KMS-11 (cell line): ENCODE data around the gene RNF13.
"Not testable (repeated sequence)": the region's sequence is repeated elsewhere in the genome, so short reads cannot be mapped to it uniquely, and the experiment has no call there.

Source experiments
- H2AFZ ChIP-seq: fragments of 200-600 bp; sonication (generic); 2 replicates; pipeline ENCODE4 v1.6.1; 2016; ENCODE audit warnings: antibody characterized with exemption, mixed run types, low read depth
- H3K27ac ChIP-seq: fragments of 200-600 bp; sonication (generic); 2 replicates; pipeline ENCODE4 v1.6.1; 2016; ENCODE audit warnings: mild to moderate bottlenecking, mixed run types
- H3K27me3 ChIP-seq: fragments of 200-600 bp; sonication (generic); 2 replicates; pipeline ENCODE4 v1.6.1; 2017; ENCODE audit warnings: mild to moderate bottlenecking, low read depth, mixed run types, moderate library complexity; ENCODE audit not compliant: insufficient read depth
- H3K36me3 ChIP-seq: fragments of 200-600 bp; sonication (generic); 2 replicates; pipeline ENCODE4 v1.6.1; 2017; ENCODE audit warnings: mild to moderate bottlenecking, mixed run types; ENCODE audit not compliant: insufficient read depth
- H3K4me1 ChIP-seq: fragments of 200-600 bp; sonication (generic); 2 replicates; pipeline ENCODE4 v1.6.1; 2016; ENCODE audit warnings: mild to moderate bottlenecking, low read depth, mixed run types; ENCODE audit not compliant: poor library complexity, severe bottlenecking
- H3K4me2 ChIP-seq: fragments of 200-600 bp; sonication (generic); 2 replicates; pipeline ENCODE4 v1.7.0; 2016; ENCODE audit warnings: mild to moderate bottlenecking, mixed run types
- H3K4me3 ChIP-seq: fragments of 200-600 bp; sonication (generic); IDR thresholded peaks from 2 replicates; pipeline ENCODE4 v1.6.1; 2017; ENCODE audit warnings: low read depth, low read length, mixed read lengths; ENCODE audit not compliant: insufficient read depth
- H3K79me2 ChIP-seq: fragments of 200-600 bp; sonication (generic); 2 replicates; pipeline ENCODE4 v1.6.1; 2016; ENCODE audit warnings: low read depth, mixed run types; ENCODE audit not compliant: insufficient read depth
- H3K9ac ChIP-seq: fragments of 200-600 bp; sonication (generic); 2 replicates; pipeline ENCODE4 v1.6.1; 2016; ENCODE audit warnings: mild to moderate bottlenecking, mixed run types
- H4K20me1 ChIP-seq: fragments of 200-600 bp; sonication (generic); 2 replicates; pipeline ENCODE4 v1.6.1; 2016; ENCODE audit warnings: mild to moderate bottlenecking, mixed run types; ENCODE audit not compliant: insufficient read depth
- CTCF ChIP-seq: fragments of 200-600 bp; sonication (generic); conservative IDR thresholded peaks from 2 replicates; pipeline ENCODE4 v1.6.1; 2017; ENCODE audit warnings: low read depth, mild to moderate bottlenecking, antibody characterized with exemption, low read length, moderate library complexity, mixed read lengths

Gene RNF13

DNA sequence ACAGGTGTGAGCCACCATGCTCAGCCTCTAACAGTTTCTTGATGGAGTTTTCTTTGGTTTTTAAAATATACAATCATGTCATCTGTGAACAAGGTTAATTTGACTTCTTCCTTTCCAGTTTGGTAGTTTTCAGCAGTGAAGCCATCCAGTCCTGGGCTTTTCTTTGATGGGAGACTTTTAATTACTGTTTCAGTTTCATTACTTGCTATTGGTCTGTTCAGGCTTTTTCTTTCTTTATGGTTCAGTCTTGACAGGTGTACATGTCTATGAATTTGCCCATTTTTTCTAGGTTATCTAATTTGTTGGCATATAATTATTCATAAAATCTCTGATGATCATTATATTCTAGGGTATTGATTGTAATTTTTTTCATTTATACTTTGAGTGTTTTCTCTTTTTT lies 120.8 kb downstream of the RNF13 start:
- Histone ChIP-seq H3K27ac (no peak overlapping the region), H2AFZ (no peak overlapping the region), H4K20me1 (no peaks in the 10 kb centered on the region), H3K9ac (no peak overlapping the region), H3K79me2 (no peaks in the 10 kb centered on the region), H3K4me1 (peaks cover 12% of the 10 kb centered on the region), H3K36me3 (no peaks in the 10 kb centered on the region), H3K4me2 (no peak overlapping the region), H3K27me3 (no peaks in the 10 kb centered on the region), H3K4me3 (no peak overlapping the region)
- no peak for TF ChIP-seq CTCF

DNA sequence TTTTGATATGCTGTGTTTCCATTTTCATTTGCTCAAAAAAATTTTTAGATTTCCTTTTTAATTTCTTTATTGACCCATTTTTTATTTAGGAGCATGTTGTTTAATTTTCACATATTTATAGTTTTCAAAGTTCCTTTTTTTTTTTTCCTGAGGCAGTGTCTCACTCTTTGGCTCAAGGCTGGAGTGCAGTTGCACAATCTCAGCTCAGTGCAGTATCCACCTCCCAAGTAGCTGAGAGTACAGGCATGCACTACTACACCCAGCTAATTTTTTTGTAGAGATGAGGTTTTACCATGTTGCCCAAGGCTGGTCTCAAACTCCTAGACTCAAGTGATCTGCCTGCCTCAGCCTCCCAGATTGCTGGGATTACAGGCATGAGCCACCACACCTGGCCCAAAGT lies 121.5 kb downstream of the RNF13 start:
- Histone ChIP-seq H3K27ac (no peak overlapping the region), H3K4me3 (no peak overlapping the region), H3K4me1 (peaks cover 12% of the 10 kb centered on the region), H2AFZ (no peak overlapping the region), H3K9ac (no peak overlapping the region), H3K4me2 (no peak overlapping the region), H3K79me2 (no peaks in the 10 kb centered on the region), H3K27me3 (no peaks in the 10 kb centered on the region), H3K36me3 (no peaks in the 10 kb centered on the region), H4K20me1 (no peaks in the 10 kb centered on the region)
- no peak for TF ChIP-seq CTCF

DNA sequence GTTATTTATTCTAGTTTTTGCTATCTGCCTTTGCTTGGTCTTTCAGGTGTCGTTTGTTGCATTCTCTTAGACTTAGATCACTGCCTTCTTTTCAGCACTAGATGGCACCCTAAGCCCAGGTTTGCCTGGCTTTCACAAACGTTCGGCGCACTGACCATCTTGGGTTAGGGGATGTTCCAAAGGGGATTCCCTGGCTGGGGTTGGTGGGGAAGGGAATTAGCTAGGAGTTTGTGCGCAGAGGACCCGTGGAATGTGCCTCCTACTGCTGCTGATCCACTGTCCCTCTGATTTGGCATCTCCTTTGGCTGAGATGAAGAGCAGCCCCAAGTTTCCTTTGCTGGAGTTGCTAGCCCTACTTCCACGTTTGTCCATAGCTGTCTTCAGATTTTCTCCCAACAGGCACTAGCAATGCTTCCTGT lies 123.8 kb downstream of the RNF13 start:
- Histone ChIP-seq H3K9ac (no peak overlapping the region), H3K4me1 (peaks cover 12% of the 10 kb centered on the region), H3K79me2 (no peaks in the 10 kb centered on the region), H3K27ac (no peak overlapping the region), H2AFZ (no peak overlapping the region; the same call in 1 of the 2 replicates), H3K36me3 (no peaks in the 10 kb centered on the region), H3K4me2 (no peak overlapping the region), H3K4me3 (no peak overlapping the region), H3K27me3 (no peaks in the 10 kb centered on the region), H4K20me1 (no peaks in the 10 kb centered on the region)
- peak; percentile 94 for TF ChIP-seq CTCF

GRCh38 chr3:149938392-149939055 lies 125.5 kb downstream of the RNF13 start:
- H3K36me3 ChIP-seq, H2AFZ ChIP-seq, H3K27me3 ChIP-seq, H3K27ac ChIP-seq, H3K4me3 ChIP-seq, H3K4me2 ChIP-seq, H3K9ac ChIP-seq, H4K20me1 ChIP-seq, H3K79me2 ChIP-seq: not testable (repeated sequence)
- peaks cover 10% of the 10 kb centered on the region for H3K4me1 ChIP-seq

GRCh38 chr3:149941186-149941585 lies 128.2 kb downstream of the RNF13 start:
- Histone ChIP-seq H3K9ac (no peak overlapping the region), H3K79me2 (no peaks in the 10 kb centered on the region), H3K27ac (no peak overlapping the region), H2AFZ (no peak overlapping the region), H3K4me3 (no peak overlapping the region), H3K4me1 (peaks cover 3% of the 10 kb centered on the region), H3K4me2 (no peak overlapping the region), H4K20me1 (no peaks in the 10 kb centered on the region), H3K36me3 (no peaks in the 10 kb centered on the region), H3K27me3 (no peaks in the 10 kb centered on the region)
- no peak for TF ChIP-seq CTCF
